Urinary bladder (tissue), 4 donors: ENCODE measurements around the gene ST6GALNAC3. TPM values are rescaled to one million over a fixed set of nuclear protein-coding genes. Genes with fewer than 3 reads are reported as not detected.
"Not testable (repeated sequence)": the region's sequence is repeated elsewhere in the genome, so short reads cannot be mapped to it uniquely, and the experiment has no call there.

Experiments
- DNase-seq: peaks from one replicate; pipeline ENCODE4 v3.0.0-alpha.2; 2015; ENCODE audit errors: extremely low spot score
- H3K27ac ChIP-seq: one replicate; pipeline ENCODE4 v1.5.1; 2013; ENCODE audit warnings: low read depth, mild to moderate bottlenecking, moderate library complexity
- H3K36me3 ChIP-seq: one replicate; pipeline ENCODE4 v1.6.1; 2013; ENCODE audit warnings: mild to moderate bottlenecking, moderate library complexity; ENCODE audit not compliant: insufficient read depth
- H3K4me1 ChIP-seq: one replicate; pipeline ENCODE4 v1.6.1; 2013; ENCODE audit warnings: mild to moderate bottlenecking, moderate library complexity; ENCODE audit not compliant: insufficient read depth
- H3K4me3 ChIP-seq: one replicate; pipeline ENCODE4 v1.5.1; 2013; ENCODE audit warnings: low read depth, low read length
- WGBS: extraction: QIAGEN DNeasy Blood & Tissue Kit; methylation state at CpG from one replicate; pipeline ENCODE4 v1.1.7; 2013; 5-methylcytosine and 5-hydroxymethylcytosine counted together
- polyA plus RNA-seq: library from polyadenylated mRNA; stranded (reverse); fragments of 200-250 nt; gene quantifications from one replicate; pipeline ENCODE4 v1.2.3, GENCODE V29; 2013
- total RNA-seq: library from RNA; depleted of rRNA; stranded (reverse); fragments of >200 nt; gene quantifications from one replicate; pipeline ENCODE4 v1.2.3, GENCODE V29; 2014
- donor health status: healthy with polysubstance abuse.
- donor health status: healthy.

Gene ST6GALNAC3
- total and polyA plus RNA-seq, 2 donors, result 5.1 to 39.1 TPM

GRCh38 chr1:76102046-76102445 is 27.5 kb downstream of the ST6GALNAC3 start:
- H3K4me3 ChIP-seq, result no peak overlapping the region
- H3K27ac ChIP-seq, result no peak overlapping the region
- H3K36me3 ChIP-seq, result no peaks in the 10 kb centered on the region
- DNase-seq, result no peak
- no peaks in the 10 kb centered on the region for H3K4me1 ChIP-seq
- 92% methylated on average over 1 of the region's 1 CpG for WGBS

- H3K4me3 ChIP-seq, result no peak overlapping the region
- H3K27ac ChIP-seq, result no peak overlapping the region
- DNase-seq, result no peak
- H3K36me3 ChIP-seq, result no peaks in the 10 kb centered on the region
- no peaks in the 10 kb centered on the region for H3K4me1 ChIP-seq
Observed at GRCh38 chr1:76103034-76103433, 28.5 kb downstream of the ST6GALNAC3 start.

- 50% methylated on average over 2 of the region's 2 CpGs for WGBS
- no peak overlapping the region for H3K27ac ChIP-seq
- DNase-seq, result no peak
- no peak overlapping the region for H3K4me3 ChIP-seq
- no peaks in the 10 kb centered on the region for H3K4me1 ChIP-seq
- H3K36me3 ChIP-seq, result no peaks in the 10 kb centered on the region
Observed at GRCh38 chr1:76105372-76105771, 30.8 kb downstream of the ST6GALNAC3 start.

GRCh38 chr1:76106251-76106650 is 31.7 kb downstream of the ST6GALNAC3 start:
- WGBS, result 93% methylated on average over 1 of the region's 1 CpG
- no peak for DNase-seq
- no peaks in the 10 kb centered on the region for H3K36me3 ChIP-seq
- no peak overlapping the region for H3K4me3 ChIP-seq
- no peaks in the 10 kb centered on the region for H3K4me1 ChIP-seq
- no peak overlapping the region for H3K27ac ChIP-seq

- Histone ChIP-seq H3K4me1 (no peaks in the 10 kb centered on the region), H3K36me3 (no peaks in the 10 kb centered on the region), H3K27ac (no peak overlapping the region), H3K4me3 (no peak overlapping the region)
- DNase-seq, result no peak
- WGBS, result 83% methylated on average over 1 of the region's 1 CpG
Observed at GRCh38 chr1:76106719-76107235, 32.2 kb downstream of the ST6GALNAC3 start.

- H3K4me1 ChIP-seq, result no peaks in the 10 kb centered on the region
- no peaks in the 10 kb centered on the region for H3K36me3 ChIP-seq
- DNase-seq, result no peak
- H3K4me3 ChIP-seq, result no peak overlapping the region
- no peak overlapping the region for H3K27ac ChIP-seq
- 92% methylated on average over 4 of the region's 4 CpGs for WGBS
Observed at GRCh38 chr1:76109404-76109803, 34.9 kb downstream of the ST6GALNAC3 start.

- H3K4me1 ChIP-seq, result no peaks in the 10 kb centered on the region
- H3K36me3 ChIP-seq, result no peaks in the 10 kb centered on the region
- no peak overlapping the region for H3K4me3 ChIP-seq
- DNase-seq, result no peak
- no peak overlapping the region for H3K27ac ChIP-seq
- 47% methylated on average over 2 of the region's 2 CpGs for WGBS
Observed at GRCh38 chr1:76109901-76110560, 35.5 kb downstream of the ST6GALNAC3 start.

- DNase-seq, result no peak
- 52% methylated on average over 1 of the region's 1 CpG for WGBS
- H3K27ac ChIP-seq, result no peak overlapping the region
Observed at GRCh38 chr1:76110666-76111065, 36.1 kb downstream of the ST6GALNAC3 start.

GRCh38 chr1:76112321-76112720 is 37.8 kb downstream of the ST6GALNAC3 start:
- WGBS, result 97% methylated on average over 26 of the region's 35 CpGs
- H3K4me3 ChIP-seq, H3K4me1 ChIP-seq, DNase-seq, H3K36me3 ChIP-seq, H3K27ac ChIP-seq: not testable (repeated sequence)

More at GRCh38 chr1:76110666-76111065, 36.1 kb downstream of the ST6GALNAC3 start:
- Histone ChIP-seq H3K4me1 (no peaks in the 10 kb centered on the region), H3K4me3 (no peak overlapping the region), H3K36me3 (no peaks in the 10 kb centered on the region)

GRCh38 chr1:76113446-76113845 is 38.9 kb downstream of the ST6GALNAC3 start:
- H3K36me3 ChIP-seq, result no peaks in the 10 kb centered on the region

GRCh38 chr1:76115171-76115570 is 40.6 kb downstream of the ST6GALNAC3 start:
- 97% methylated on average over 2 of the region's 2 CpGs for WGBS
- Histone ChIP-seq H3K27ac (no peak overlapping the region), H3K36me3 (no peaks in the 10 kb centered on the region), H3K4me3 (no peak overlapping the region), H3K4me1 (no peaks in the 10 kb centered on the region)
- DNase-seq, result no peak

More at GRCh38 chr1:76113446-76113845, 38.9 kb downstream of the ST6GALNAC3 start:
- Histone ChIP-seq H3K27ac (no peak overlapping the region), H3K4me3 (no peak overlapping the region), H3K4me1 (no peaks in the 10 kb centered on the region)
- DNase-seq, result no peak

GRCh38 chr1:76121850-76122249 is 47.3 kb downstream of the ST6GALNAC3 start:
- Histone ChIP-seq H3K4me3 (no peak overlapping the region), H3K27ac (no peak overlapping the region), H3K4me1 (no peaks in the 10 kb centered on the region), H3K36me3 (no peaks in the 10 kb centered on the region)
- no peak for DNase-seq
- 64% methylated on average over 5 of the region's 5 CpGs for WGBS

GRCh38 chr1:76122271-76122670 is 47.7 kb downstream of the ST6GALNAC3 start:
- Histone ChIP-seq H3K4me1 (no peaks in the 10 kb centered on the region), H3K4me3 (no peak overlapping the region), H3K36me3 (no peaks in the 10 kb centered on the region), H3K27ac (no peak overlapping the region)
- WGBS, result 87% methylated on average over 5 of the region's 5 CpGs
- DNase-seq, result no peak

- not testable (repeated sequence) for H3K4me1 ChIP-seq, H3K4me3 ChIP-seq, DNase-seq, H3K36me3 ChIP-seq, H3K27ac ChIP-seq
- 96% methylated on average over 5 of the region's 5 CpGs for WGBS
Observed at GRCh38 chr1:76123411-76124064, 49.0 kb downstream of the ST6GALNAC3 start.
